Lung (tissue), 12 donors: Measurements from ENCODE around the gene TUFT1. TPM values are rescaled to one million over a fixed set of nuclear protein-coding genes. Genes with fewer than 3 reads are reported as not detected.

ENCODE experiments used
- ATAC-seq: fragments of 200-7000 bp; cut with Tn5 transposase; one replicate; pipeline ENCODE4 v1.9.1; 2020; ENCODE audit warnings: moderate number of reproducible peaks; ENCODE audit not compliant: insufficient read depth, low FRiP score
- DNase-seq, 3 donors: peaks; one replicate each; pipeline ENCODE4 v3.0.0-alpha.2; 2013 to 2017
- H3K27ac ChIP-seq, 2 donors: one replicate each; pipeline ENCODE4 v1.5.1; 2013; ENCODE audit warnings: mild to moderate bottlenecking in 2 of 2, moderate library complexity in 2 of 2, control low read depth in 1 of 2, inconsistent platforms in 1 of 2, low read depth in 1 of 2, low read length in 1 of 2
- H3K27me3 ChIP-seq, 3 donors: one replicate each; pipeline ENCODE4 v1.5.1; 2013; ENCODE audit warnings: low read length in 2 of 3; ENCODE audit not compliant: control insufficient read depth in 3 of 3, insufficient read depth in 3 of 3
- H3K36me3 ChIP-seq, 4 donors: one replicate each; pipeline ENCODE4 v1.5.1; 2013; ENCODE audit warnings: low read length in 4 of 4, mild to moderate bottlenecking in 1 of 4, moderate library complexity in 1 of 4; ENCODE audit not compliant: control insufficient read depth in 4 of 4, insufficient read depth in 4 of 4
- H3K4me1 ChIP-seq, 5 donors: one replicate each; pipeline ENCODE4 v1.5.1; 2013; ENCODE audit warnings: low read length in 5 of 5, mild to moderate bottlenecking in 2 of 5, moderate library complexity in 1 of 5; ENCODE audit not compliant: control insufficient read depth in 5 of 5, insufficient read depth in 5 of 5
- H3K4me3 ChIP-seq: one replicate; pipeline ENCODE4 v1.5.1; 2013; ENCODE audit warnings: mild to moderate bottlenecking, control low read depth, moderate library complexity
- H3K9ac ChIP-seq, 2 donors: one replicate each; pipeline ENCODE4 v1.5.1; 2013; ENCODE audit warnings: low read length in 2 of 2, control low read depth in 1 of 2; ENCODE audit not compliant: insufficient read depth in 1 of 2
- H3K9me3 ChIP-seq, 4 donors: one replicate each; pipeline ENCODE4 v1.5.1; 2013; ENCODE audit warnings: low read length in 3 of 4, mild to moderate bottlenecking in 1 of 4, moderate library complexity in 1 of 4; ENCODE audit not compliant: control insufficient read depth in 4 of 4, insufficient read depth in 3 of 4
- CTCF ChIP-seq: IDR thresholded peaks from 2 replicates; pipeline ENCODE4 v1.5.1; 2012; ENCODE audit warnings: mild to moderate bottlenecking; ENCODE audit errors: control extremely low read depth, extremely low read depth
- WGBS, 2 donors: extraction: QIAGEN DNeasy Blood & Tissue Kit; methylation state at CpG; one replicate each; pipeline ENCODE4 v1.1.7; 2013; 5-methylcytosine and 5-hydroxymethylcytosine counted together
- polyA plus RNA-seq, 2 donors: library from polyadenylated mRNA; stranded (reverse); fragments of 200-250 nt; gene quantifications; one replicate each; pipeline ENCODE4 v1.2.1, GENCODE V29; 2013
- total RNA-seq, 2 donors: library from RNA; depleted of rRNA in 1 of 2; stranded (reverse); fragments of >200 nt in 1 of 2; gene quantifications; one replicate each; pipeline ENCODE4 v1.2.1, GENCODE V29; 2014 to 2021
- donor health status: control.
- donor health status: control.
- donor health status: Bipolar disorder and iron deficiency.
- donor health status: healthy.
- donor health status: DM: yes; HTN: yes; CAD: no.

Gene TUFT1
- total and polyA plus RNA-seq, 4 donors: 5.6 to 13.9 (median 7.7) TPM

GRCh38 chr1:151510614-151510956, 29.5 kb upstream of the TUFT1 start:
- H3K9me3 ChIP-seq: no peaks in the 10 kb centered on the region
- peak overlapping the region in 1 of 2 donors; percentile 71 for H3K9ac ChIP-seq
- H3K4me1 ChIP-seq: peaks cover 0 to 17% (median 0%) of the 10 kb centered on the region in 5 donors
- 4 to 8% methylated on average over 10 of the region's 10 CpGs for WGBS, 2 donors
- no peaks in the 10 kb centered on the region for H3K36me3 ChIP-seq
- H3K27me3 ChIP-seq: peaks cover 0 to 49% (median 42%) of the 10 kb centered on the region in 3 donors
- H3K4me3 ChIP-seq: peak overlapping the region; percentile 70
- no peak for ATAC-seq
- no peak for TF ChIP-seq CTCF
- peak overlapping the region in 1 of 2 donors; percentile 86 for H3K27ac ChIP-seq
- no peak for DNase-seq

- 0 to 1% methylated on average over 57 to 68 of the region's 68 CpGs for WGBS, 2 donors
- Histone ChIP-seq H3K9ac (peak within 1 kb of the TSS in 1 of 2 donors; percentile 71), H3K36me3 (no peaks in the 10 kb centered on the region), H3K4me3 (peak within 1 kb of the TSS; percentile 70), H3K4me1 (peaks cover 0 to 17% (median 0%) of the 10 kb centered on the region in 5 donors), H3K9me3 (no peaks in the 10 kb centered on the region), H3K27me3 (peaks cover 0 to 49% (median 38%) of the 10 kb centered on the region in 3 donors), H3K27ac (peak within 1 kb of the TSS in 1 of 2 donors; percentile 92)
- DNase-seq (peak; percentile 83 to 91 (median 90)), ATAC-seq (peak; percentile 83)
- no peak for TF ChIP-seq CTCF
Observed at GRCh38 chr1:151510957-151511635, 29.0 kb upstream of the TUFT1 start, which contains the start of gene CGN. Gene CGN, plus strand, starts transcription at chr1:151511387. Its CDS starts 7,133 bp downstream, at chr1:151518520.

- ATAC-seq (no peak), DNase-seq (peak; percentile 23 to 42 (median 35))
- no peaks in the 10 kb centered on the region for H3K36me3 ChIP-seq
- H3K9ac ChIP-seq: peak overlapping the region in 1 of 2 donors; percentile 8
- WGBS, 2 donors: 1 to 2% methylated on average over 23 of the region's 23 CpGs
- peak overlapping the region in 1 of 2 donors; percentile 86 for H3K27ac ChIP-seq
- TF ChIP-seq CTCF: no peak
- H3K4me1 ChIP-seq: peaks cover 0 to 17% (median 0%) of the 10 kb centered on the region in 5 donors
- no peaks in the 10 kb centered on the region for H3K9me3 ChIP-seq
- H3K4me3 ChIP-seq: peak overlapping the region; percentile 70
- H3K27me3 ChIP-seq: peaks cover 0 to 49% (median 35%) of the 10 kb centered on the region in 3 donors
Observed at GRCh38 chr1:151511636-151512215, 28.4 kb upstream of the TUFT1 start.
